GM12874 (cell line): ENCODE data around the gene NPY2R.

ENCODE experiments used
- CTCF ChIP-seq: IDR thresholded peaks from 2 replicates; pipeline ENCODE4 v1.5.1; 2011; ENCODE audit warnings: low read depth, mild to moderate bottlenecking, control low read depth, low read length, moderate library complexity; ENCODE audit not compliant: insufficient read depth

NPY2R gene

GRCh38 chr4:155248002-155248896 lies 39.8 kb downstream of the NPY2R start:
- no peak for TF ChIP-seq CTCF

- TF ChIP-seq CTCF = no peak
Measured at GRCh38 chr4:155249016-155249566, 40.7 kb downstream of the NPY2R start.

- TF ChIP-seq CTCF = no peak
Measured at GRCh38 chr4:155252327-155252726, 43.9 kb downstream of the NPY2R start.

GRCh38 chr4:155263480-155263879 lies 55.0 kb downstream of the NPY2R start:
- TF ChIP-seq CTCF = no peak

- no peak for TF ChIP-seq CTCF
Measured at GRCh38 chr4:155265113-155265512, 56.7 kb downstream of the NPY2R start.
